Measurements from ENCODE around the gene ZNF425.

DNA sequence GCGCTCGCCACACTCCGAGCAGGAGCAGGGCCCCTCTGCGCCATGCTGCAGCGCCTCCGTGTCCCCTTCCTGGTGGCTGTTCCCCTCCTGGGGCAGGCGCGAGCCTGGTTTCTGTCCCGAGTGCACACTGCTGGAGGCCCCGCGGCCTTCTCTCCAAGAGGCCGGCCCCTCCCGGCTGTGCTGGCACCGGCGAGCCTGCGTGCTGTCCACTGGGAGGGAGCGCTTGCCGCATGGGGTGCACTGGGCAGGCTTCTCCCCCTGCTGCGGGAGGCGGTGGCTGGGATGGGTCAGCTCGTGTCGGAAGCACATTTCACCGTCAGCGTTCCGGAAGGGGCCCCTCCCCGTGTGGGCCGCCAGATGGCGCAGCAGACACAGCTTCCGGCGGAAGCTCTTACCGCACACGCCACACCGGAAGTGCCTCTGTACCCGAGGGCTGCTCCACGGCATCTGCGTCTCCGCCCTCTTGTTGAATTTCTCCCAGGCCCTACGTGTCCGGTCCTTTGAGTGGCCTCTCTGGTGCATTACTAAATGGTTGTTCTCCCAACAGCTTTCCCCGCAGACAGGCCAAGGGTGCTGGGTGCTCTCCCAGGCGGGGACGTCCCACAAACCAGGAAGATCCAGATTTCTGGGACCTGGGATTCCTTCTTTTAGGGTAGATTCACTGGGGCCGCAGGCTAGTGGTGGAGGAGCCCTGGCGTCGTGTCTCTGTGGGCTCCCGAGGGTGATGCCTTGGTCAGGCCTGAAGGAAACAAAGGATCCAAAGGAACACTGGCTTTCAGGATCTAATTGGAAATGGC lies 54.3 kb downstream of the ZNF425 start:
- TF ChIP-seq CTCF (IDR thresholded peaks at IDR 0.05; ENCODE audit: low read depth, low read length, missing input control), result no peak
- no peak for TF ChIP-seq HNF4A (conservative IDR thresholded peaks at IDR 0.05)
- TF ChIP-seq REST (IDR thresholded peaks at IDR 0.05), result no peak
- no peak for TF ChIP-seq YY1 (IDR thresholded peaks at IDR 0.05)
- TF ChIP-seq TAF1 (conservative IDR thresholded peaks at IDR 0.05), result no peak
- no peak for TF ChIP-seq MAX (IDR thresholded peaks at IDR 0.05)
- TF ChIP-seq SP1 (IDR thresholded peaks at IDR 0.05), result no peak
- TF ChIP-seq JUND (IDR thresholded peaks at IDR 0.05), result no peak
